Measurements from ENCODE around the gene SKIL. TPM values are rescaled to one million over a fixed set of nuclear protein-coding genes. Genes with fewer than 3 reads are reported as not detected.

Gene SKIL
- total and polyA plus RNA-seq, 2 experiments from 2014 or later = 141 to 358 TPM

- H3K9me2 ChIP-seq (ENCODE audit: insufficient read depth) = no peaks in the 10 kb centered on the region
- H3K36me3 ChIP-seq (ENCODE audit: insufficient read depth) = no peaks in the 10 kb centered on the region
- H3K27me3 Mint-ChIP-seq (ENCODE audit: insufficient read depth, low read depth, poor library complexity) = peaks cover 6% of the 10 kb centered on the region
- H3K4me1 ChIP-seq (ENCODE audit: insufficient read depth) = peaks cover 34% of the 10 kb centered on the region
- H3K79me2 ChIP-seq (replicated peaks; ENCODE audit: insufficient read depth) = peaks cover 9% of the 10 kb centered on the region
- H4K20me1 ChIP-seq (replicated peaks; ENCODE audit: insufficient read depth) = 0 out of 2 replicates have a peak, but pooled peaks cover under 1% of the 10 kb centered on the region
- peak overlapping the region; percentile 63; the same call in 1 of the 2 replicates for H3K4me3 ChIP-seq
- peaks cover 2% of the 10 kb centered on the region; the same call in 2 of the 3 replicates for H3K36me3 Mint-ChIP-seq (ENCODE audit: low read depth)
- peaks cover 19% of the 10 kb centered on the region for H3F3A ChIP-seq (replicated peaks; ENCODE audit: low read depth)
- no peak overlapping the region for H2AFZ ChIP-seq
- H3K4me1 Mint-ChIP-seq = peaks cover 39% of the 10 kb centered on the region
- H3K27ac ChIP-seq (ENCODE audit: low read depth) = peak overlapping the region; percentile 99
- peak overlapping the region; percentile 83; the same call in 1 of the 2 replicates for H3K4me2 ChIP-seq
- H3K27ac Mint-ChIP-seq = peak overlapping the region; percentile 93
- no peak for DNase-seq (ENCODE audit: low spot score)
- TF ChIP-seq CREB1 (CRISPR knock-in tag; IDR thresholded peaks at IDR 0.05; ENCODE audit: low read depth) (no peak), ZNF331 (CRISPR knock-in tag; IDR thresholded peaks at IDR 0.05; ENCODE audit: low read depth) (no peak), ZNF114 (CRISPR knock-in tag; IDR thresholded peaks at IDR 0.05) (no peak), JUNB (IDR thresholded peaks at IDR 0.05; ENCODE audit: unreplicated experiment) (no peak), POLR2AphosphoS5 (IDR thresholded peaks at IDR 0.05; ENCODE audit: low read depth) (no peak), CTCF (conservative IDR thresholded peaks at IDR 0.05; ENCODE audit: low read depth in 2 of 2) (no peak), EZH2phosphoT487 (IDR thresholded peaks at IDR 0.05; ENCODE audit: unreplicated experiment) (no peak), EZH2 (IDR thresholded peaks at IDR 0.05; ENCODE audit: low read depth, unreplicated experiment) (no peak), ZNF462 (CRISPR knock-in tag; IDR thresholded peaks at IDR 0.05) (no peak), REST (IDR thresholded peaks at IDR 0.05; ENCODE audit: unreplicated experiment) (no peak), ETS1 (IDR thresholded peaks at IDR 0.05) (no peak), STAT1 (IDR thresholded peaks at IDR 0.05; ENCODE audit: unreplicated experiment) (no peak), NANOG (IDR thresholded peaks at IDR 0.05; ENCODE audit: borderline replicate concordance) (no peak)
- H3K9me3 Mint-ChIP-seq = no peaks in the 10 kb centered on the region; the same call in 2 of the 3 replicates
- H3K27me3 ChIP-seq (ENCODE audit: insufficient read depth) = no peaks in the 10 kb centered on the region
- H3K4me3 Mint-ChIP-seq = peak overlapping the region; percentile 81
- ATAC-seq = no peak
These were observed 4.0 kb upstream of the SKIL start for GRCh38 chr3:170353485-170353884.

All from GM23338 (cell line).